Activated naive CD4-positive, alpha-beta T cell treated with anti-CD3 and anti-CD28 coated beads, Interleukin-2, amount 50 U/mL, for 24 hours (primary cell): ENCODE data around the gene RPS6KB2.

Experiments
- H3K27ac Mint-ChIP-seq: one replicate; pipeline ENCODE4 v1.8.0; 2021; ENCODE audit warnings: mild to moderate bottlenecking, mixed read lengths
- H3K27me3 Mint-ChIP-seq: one replicate; pipeline ENCODE4 v1.8.0; 2021; ENCODE audit warnings: mixed read lengths
- H3K36me3 Mint-ChIP-seq: one replicate; pipeline ENCODE4 v1.8.0; 2021; ENCODE audit warnings: mixed read lengths
- H3K4me1 Mint-ChIP-seq: one replicate; pipeline ENCODE4 v1.8.0; 2021; ENCODE audit warnings: mixed read lengths
- H3K4me3 Mint-ChIP-seq: one replicate; pipeline ENCODE4 v1.8.0; 2021; ENCODE audit warnings: mild to moderate bottlenecking, mixed read lengths
- H3K9me3 Mint-ChIP-seq: one replicate; pipeline ENCODE4 v1.8.0; 2021; ENCODE audit warnings: mixed read lengths

RPS6KB2 gene

DNA sequence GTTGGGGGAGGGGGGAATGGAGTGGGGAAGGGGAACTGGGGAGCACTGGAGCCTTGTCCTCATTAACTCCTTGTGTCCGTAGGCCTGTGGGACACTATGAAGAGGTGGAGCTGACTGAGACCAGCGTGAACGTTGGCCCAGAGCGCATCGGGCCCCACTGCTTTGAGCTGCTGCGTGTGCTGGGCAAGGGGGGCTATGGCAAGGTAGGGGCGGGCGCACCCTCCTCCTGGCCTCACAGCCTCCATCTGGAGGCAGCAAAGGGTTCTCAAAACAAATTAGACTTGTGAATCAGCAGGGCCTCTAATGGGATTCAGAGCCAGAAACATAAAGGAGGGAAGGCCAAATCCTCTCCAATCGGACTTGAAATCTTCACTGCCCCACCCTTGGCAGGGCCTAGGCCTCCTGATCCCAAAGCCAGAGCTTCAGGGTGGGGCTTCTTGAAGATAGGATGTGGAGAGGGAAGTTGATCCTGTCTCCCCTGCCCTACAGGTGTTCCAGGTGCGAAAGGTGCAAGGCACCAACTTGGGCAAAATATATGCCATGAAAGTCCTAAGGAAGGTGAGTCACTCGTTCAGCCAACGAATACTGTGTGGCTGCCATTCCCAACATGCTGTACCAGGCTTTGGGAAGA lies 859 bp downstream of the RPS6KB2 start:
- no peaks in the 10 kb centered on the region for H3K27me3 Mint-ChIP-seq
- H3K27ac Mint-ChIP-seq: peak overlapping the region; percentile 75
- H3K4me1 Mint-ChIP-seq: peaks cover 46% of the 10 kb centered on the region
- H3K4me3 Mint-ChIP-seq: peak overlapping the region; percentile 96
- H3K36me3 Mint-ChIP-seq: peaks cover 7% of the 10 kb centered on the region
- H3K9me3 Mint-ChIP-seq: no peaks in the 10 kb centered on the region

DNA sequence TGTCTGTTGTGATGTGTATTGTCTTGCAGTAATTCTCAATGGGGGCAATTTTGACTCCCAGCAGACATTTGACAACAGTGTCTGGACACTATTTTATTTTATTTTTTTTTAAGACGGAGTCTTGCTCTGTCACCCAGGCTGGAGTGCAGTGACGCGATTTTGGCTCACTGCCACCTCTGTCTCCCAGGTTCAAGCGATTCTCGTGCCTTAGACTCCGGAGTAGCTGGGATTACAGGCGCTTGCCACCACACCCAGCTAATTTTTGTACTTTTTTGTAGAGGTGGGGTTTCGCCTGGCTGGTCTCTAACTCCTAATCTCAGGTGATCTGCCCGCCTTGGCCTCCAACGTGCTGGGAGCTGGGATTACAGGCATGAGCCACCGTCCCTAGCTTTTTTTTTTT lies 1.4 kb downstream of the RPS6KB2 start:
- Mint-ChIP-seq H3K27ac (no peak overlapping the region), H3K27me3 (no peaks in the 10 kb centered on the region), H3K4me1 (peaks cover 47% of the 10 kb centered on the region), H3K36me3 (peaks cover 7% of the 10 kb centered on the region), H3K9me3 (no peaks in the 10 kb centered on the region), H3K4me3 (peak overlapping the region; percentile 96)

DNA sequence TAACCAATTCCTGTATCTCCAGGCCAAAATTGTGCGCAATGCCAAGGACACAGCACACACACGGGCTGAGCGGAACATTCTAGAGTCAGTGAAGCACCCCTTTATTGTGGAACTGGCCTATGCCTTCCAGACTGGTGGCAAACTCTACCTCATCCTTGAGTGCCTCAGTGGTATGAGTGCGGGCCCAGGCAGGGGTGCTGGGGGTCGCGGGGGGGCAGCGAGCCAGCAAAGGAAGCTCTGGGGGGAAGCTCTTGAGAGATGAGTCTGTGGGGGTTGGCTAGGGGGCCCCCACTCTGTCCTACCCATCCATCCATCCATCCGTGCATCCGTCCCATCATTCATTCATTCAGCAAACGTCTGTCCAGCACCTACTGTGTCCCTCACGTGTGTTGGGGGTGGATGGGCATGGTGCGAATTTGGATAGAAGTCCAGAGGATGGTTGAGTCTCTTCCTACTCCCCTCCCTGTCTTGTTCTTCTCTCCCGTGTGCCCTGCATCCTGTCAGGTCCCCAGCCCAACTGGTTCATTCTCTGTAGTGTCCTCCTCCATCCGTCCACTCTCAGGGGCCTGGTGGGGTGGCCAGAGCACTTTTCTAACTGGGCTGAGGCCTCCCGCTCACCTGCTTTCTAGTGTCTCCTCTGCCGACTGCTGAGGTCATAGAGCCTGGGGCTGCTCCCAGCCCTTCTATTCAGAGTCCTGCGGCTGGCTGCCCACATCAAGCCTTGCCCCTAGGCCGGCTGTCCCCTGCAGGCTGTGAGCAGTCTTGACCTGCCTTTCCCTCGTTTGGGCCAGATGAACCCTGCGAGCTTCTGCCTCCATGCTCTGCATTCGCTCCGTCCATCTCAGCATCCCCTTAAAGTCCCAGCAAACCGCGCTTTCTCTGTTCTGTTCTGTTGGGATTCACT lies 3.3 kb downstream of the RPS6KB2 start:
- no peaks in the 10 kb centered on the region for H3K27me3 Mint-ChIP-seq
- H3K4me3 Mint-ChIP-seq: peak overlapping the region; percentile 49
- peak overlapping the region; percentile 80 for H3K27ac Mint-ChIP-seq
- H3K36me3 Mint-ChIP-seq: peaks cover 7% of the 10 kb centered on the region
- H3K9me3 Mint-ChIP-seq: no peaks in the 10 kb centered on the region
- peaks cover 52% of the 10 kb centered on the region for H3K4me1 Mint-ChIP-seq

DNA sequence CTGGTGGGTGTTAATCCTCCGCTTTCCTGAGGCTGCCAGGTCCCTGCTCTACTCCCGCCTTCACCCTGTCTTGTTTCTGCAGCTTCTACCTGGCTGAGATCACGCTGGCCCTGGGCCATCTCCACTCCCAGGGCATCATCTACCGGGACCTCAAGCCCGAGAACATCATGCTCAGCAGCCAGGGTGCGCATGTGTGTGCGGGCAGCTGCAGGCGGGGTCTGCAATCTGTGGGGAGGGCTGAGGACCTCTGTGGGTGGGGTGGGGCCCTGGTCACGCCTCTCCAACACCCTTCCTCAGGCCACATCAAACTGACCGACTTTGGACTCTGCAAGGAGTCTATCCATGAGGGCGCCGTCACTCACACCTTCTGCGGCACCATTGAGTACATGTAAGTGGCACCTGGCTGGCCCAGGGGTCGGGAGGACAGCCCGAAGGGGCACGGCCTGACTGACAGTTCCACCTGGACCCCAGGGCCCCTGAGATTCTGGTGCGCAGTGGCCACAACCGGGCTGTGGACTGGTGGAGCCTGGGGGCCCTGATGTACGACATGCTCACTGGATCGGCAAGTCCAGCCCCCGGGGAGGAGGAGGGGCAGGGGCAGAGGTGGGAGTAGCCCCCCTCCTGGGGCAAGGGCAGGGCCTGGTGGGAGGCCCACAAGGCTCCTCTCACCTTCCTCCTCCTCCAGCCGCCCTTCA lies 4.5 kb downstream of the RPS6KB2 start:
- Mint-ChIP-seq H3K4me1 (peaks cover 49% of the 10 kb centered on the region), H3K4me3 (no peak overlapping the region), H3K27me3 (no peaks in the 10 kb centered on the region), H3K36me3 (peaks cover 7% of the 10 kb centered on the region), H3K27ac (peak overlapping the region; percentile 72), H3K9me3 (no peaks in the 10 kb centered on the region)

DNA sequence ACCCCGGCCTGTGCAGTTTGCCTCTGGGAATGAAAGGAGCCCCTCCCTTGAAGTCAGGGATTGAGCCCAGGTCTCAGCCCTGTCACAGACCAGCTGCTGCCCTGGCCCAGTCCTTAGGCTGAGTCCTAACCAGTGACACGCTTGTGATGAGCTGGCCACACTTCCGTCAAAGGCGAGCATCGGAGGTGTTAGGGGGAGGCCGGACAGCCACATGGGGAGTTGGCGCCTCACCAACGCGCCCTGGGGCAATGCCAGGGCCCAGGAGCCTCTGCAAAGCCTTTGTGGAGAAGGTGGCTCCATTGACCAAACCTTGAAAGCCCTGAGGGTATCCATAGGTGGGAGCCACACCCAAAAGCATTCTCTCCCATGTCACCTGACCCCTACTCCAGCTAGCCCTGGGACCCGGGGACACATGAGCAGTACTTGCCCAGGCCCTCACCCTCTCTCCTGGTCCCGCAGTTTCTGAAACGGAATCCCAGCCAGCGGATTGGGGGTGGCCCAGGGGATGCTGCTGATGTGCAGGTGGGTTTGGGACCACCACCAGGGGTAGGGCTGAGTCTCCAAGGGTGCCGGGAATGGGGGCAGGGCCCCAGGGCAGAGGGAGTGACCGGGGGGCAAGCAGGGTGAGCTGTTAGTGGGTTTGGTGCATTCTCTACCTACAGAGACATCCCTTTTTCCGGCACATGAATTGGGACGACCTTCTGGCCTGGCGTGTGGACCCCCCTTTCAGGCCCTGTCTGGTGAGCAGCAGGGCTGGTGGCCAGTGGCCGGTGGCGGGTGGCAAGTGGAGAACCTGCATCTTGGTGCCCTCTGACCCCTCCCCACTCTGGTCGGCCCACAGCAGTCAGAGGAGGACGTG lies 5.5 kb downstream of the RPS6KB2 start:
- peaks cover 7% of the 10 kb centered on the region for H3K36me3 Mint-ChIP-seq
- H3K4me3 Mint-ChIP-seq: peak overlapping the region; percentile 33
- peaks cover 47% of the 10 kb centered on the region for H3K4me1 Mint-ChIP-seq
- peak overlapping the region; percentile 80 for H3K27ac Mint-ChIP-seq
- no peaks in the 10 kb centered on the region for H3K9me3 Mint-ChIP-seq
- no peaks in the 10 kb centered on the region for H3K27me3 Mint-ChIP-seq

DNA sequence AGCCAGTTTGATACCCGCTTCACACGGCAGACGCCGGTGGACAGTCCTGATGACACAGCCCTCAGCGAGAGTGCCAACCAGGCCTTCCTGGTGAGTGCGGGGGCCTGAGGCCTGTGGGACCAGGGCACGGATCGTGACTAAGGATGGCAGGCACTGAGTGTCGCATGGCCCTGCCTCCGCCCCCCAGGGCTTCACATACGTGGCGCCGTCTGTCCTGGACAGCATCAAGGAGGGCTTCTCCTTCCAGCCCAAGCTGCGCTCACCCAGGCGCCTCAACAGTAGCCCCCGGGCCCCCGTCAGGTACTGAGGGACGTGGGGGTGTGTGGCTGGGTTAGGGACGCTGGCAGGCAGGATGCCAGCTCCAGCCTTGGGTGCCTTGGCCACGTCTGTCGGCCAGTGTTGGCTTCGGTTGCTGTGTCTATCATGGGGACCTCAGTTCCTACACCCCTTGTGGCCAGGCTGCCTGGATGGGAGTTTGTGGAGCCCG lies 6.1 kb downstream of the RPS6KB2 start:
- peaks cover 7% of the 10 kb centered on the region for H3K36me3 Mint-ChIP-seq

DNA sequence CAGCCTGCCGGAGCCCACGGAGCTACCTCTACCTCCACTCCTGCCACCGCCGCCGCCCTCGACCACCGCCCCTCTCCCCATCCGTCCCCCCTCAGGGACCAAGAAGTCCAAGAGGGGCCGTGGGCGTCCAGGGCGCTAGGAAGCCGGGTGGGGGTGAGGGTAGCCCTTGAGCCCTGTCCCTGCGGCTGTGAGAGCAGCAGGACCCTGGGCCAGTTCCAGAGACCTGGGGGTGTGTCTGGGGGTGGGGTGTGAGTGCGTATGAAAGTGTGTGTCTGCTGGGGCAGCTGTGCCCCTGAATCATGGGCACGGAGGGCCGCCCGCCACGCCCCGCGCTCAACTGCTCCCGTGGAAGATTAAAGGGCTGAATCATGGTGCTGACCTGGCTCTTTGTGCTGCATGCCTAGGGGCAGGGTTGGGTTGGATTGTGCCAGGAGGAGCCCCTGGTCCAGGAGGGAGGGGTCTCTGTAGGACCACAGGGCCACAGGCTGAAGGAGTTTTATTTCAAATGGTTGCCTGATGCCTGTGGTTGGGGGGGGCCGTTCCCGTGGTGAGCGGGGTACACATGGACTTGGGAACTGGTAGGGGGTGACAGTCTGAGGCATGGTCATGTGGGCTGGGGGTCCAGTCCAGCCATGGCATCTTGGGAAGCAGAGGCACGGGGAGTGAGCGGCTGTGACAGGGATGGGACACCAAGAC lies 6.9 kb downstream of the RPS6KB2 start:
- H3K4me3 Mint-ChIP-seq: peak overlapping the region; percentile 89
- no peaks in the 10 kb centered on the region for H3K27me3 Mint-ChIP-seq
- H3K4me1 Mint-ChIP-seq: peaks cover 61% of the 10 kb centered on the region
- H3K36me3 Mint-ChIP-seq: peaks cover 7% of the 10 kb centered on the region
- no peaks in the 10 kb centered on the region for H3K9me3 Mint-ChIP-seq
- peak overlapping the region; percentile 81 for H3K27ac Mint-ChIP-seq

More for the DNA sequence above, 6.1 kb downstream of the RPS6KB2 start:
- Mint-ChIP-seq H3K27ac (peak overlapping the region; percentile 80), H3K4me3 (peak overlapping the region; percentile 36), H3K27me3 (no peaks in the 10 kb centered on the region), H3K9me3 (no peaks in the 10 kb centered on the region), H3K4me1 (peaks cover 54% of the 10 kb centered on the region)

DNA sequence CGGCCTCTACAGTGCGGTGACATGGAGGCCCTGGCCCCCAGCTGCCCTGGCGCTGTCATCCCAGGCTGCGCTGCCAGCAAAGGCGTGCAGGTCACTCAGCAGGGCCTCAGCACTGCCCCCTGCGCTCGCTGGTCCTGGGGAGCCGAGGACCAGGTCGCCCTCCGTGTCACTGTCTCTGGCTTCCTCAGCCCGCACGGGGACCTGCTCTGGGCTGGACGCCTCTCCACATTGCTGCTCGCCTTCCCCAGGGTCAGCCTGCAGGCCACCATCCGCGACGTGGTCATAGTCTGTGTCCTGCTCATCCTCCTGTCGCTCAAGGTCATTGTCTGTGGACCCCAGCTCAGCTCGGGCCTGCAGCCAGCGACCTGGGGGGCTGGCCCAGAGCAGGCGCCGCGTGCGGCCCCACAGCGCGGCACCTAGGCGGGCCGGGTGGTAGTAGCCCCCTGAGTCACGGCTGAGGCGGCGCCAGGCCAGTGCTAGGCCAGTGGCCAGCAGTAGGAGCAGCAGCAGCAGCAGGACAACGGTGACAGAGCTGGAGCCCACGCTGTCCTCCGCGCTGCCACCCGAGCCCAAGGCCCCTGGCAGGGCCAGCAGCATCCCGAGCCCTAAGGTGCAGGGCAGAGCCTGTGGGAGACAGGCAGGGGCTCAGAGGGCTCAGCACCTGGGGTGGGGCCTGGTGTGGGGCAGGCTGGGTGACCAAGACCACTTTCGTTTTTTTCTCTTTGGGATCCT lies 7.6 kb downstream of the RPS6KB2 start:
- Mint-ChIP-seq H3K4me1 (peaks cover 64% of the 10 kb centered on the region), H3K4me3 (peak overlapping the region; percentile 89), H3K36me3 (peaks cover 7% of the 10 kb centered on the region)

DNA sequence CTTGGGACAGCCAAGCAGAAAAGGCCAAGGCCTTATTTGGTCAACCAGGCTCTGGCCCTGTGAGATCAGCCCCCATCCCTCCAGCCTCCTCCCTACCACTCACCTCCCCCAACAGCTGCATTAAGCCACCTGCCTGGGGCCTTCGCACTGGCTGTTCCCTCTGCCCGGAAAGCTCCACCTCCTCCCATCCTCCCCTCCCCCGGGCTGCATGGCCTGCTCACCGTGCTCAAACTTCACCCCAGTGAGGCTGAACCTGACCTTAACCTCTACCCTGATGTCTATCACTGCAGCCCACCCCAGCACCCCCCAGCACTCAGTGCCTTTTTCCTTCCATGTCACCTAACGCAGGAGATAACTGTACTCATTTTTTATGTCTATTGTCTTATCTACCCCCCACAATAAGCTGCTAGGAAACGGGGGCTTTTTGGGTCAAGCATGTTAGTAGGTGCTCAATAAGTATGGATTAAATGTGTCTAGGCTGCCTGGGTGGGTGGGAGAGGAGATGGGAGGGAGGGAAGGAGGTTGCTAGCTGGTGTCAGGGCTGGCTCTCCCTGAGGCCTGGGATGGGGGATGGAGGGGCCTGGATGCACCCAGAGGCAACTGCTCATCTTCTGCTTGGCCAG lies 8.3 kb downstream of the RPS6KB2 start:
- Mint-ChIP-seq H3K36me3 (peaks cover 7% of the 10 kb centered on the region), H3K27ac (peak overlapping the region; percentile 91), H3K9me3 (no peaks in the 10 kb centered on the region), H3K4me1 (peaks cover 68% of the 10 kb centered on the region), H3K27me3 (no peaks in the 10 kb centered on the region), H3K4me3 (peak overlapping the region; percentile 89)

More for the DNA sequence above, 7.6 kb downstream of the RPS6KB2 start:
- Mint-ChIP-seq H3K27ac (peak overlapping the region; percentile 91), H3K9me3 (no peaks in the 10 kb centered on the region), H3K27me3 (no peaks in the 10 kb centered on the region)

DNA sequence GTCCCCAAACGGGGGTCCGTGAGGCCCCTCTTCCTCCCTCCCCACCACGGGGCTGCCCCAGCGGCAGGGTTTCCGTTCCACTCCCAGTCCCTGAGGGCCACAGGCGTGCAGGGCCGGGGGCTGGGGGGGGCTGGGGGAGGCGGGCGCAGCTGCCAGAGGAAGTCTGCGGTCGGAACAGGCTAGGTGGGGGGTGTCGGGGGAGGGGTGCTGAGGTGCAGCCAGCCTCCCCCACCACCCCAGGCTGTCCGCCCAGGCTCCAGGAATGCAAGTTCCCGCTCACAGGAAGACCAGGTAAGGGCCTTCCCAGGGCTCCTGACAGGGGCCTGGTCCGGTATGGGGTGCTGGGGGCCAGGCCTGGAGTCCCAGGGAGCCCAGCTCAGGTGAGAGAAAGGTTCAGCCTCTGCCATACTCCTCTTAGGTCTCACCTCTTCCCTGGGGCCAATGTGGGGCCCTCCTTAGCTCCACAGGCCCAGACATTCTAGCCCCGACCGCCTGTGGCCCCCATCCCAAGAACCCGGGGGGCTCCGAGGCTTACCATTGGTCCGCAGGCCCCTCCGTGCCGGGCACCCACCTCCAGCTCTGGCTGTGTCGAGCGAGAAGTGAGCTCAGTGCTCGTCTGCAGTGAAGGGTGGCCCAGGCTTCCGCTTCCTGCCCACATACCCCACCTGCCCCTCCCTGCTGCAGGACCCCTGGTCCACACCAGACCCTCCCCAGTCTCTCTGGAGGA lies 9.0 kb downstream of the RPS6KB2 start, which contains the start of gene PTPRCAP:
PTPRCAP (minus strand) TSS at position 601 of the 727 bp plus-strand sequence; CDS start at position 538, 63 bp downstream.
- Mint-ChIP-seq H3K27me3 (no peaks in the 10 kb centered on the region), H3K4me3 (peak within 1 kb of the TSS; percentile 89), H3K36me3 (peaks cover 3% of the 10 kb centered on the region), H3K9me3 (no peaks in the 10 kb centered on the region), H3K4me1 (peaks cover 67% of the 10 kb centered on the region), H3K27ac (peak within 1 kb of the TSS; percentile 95)

DNA sequence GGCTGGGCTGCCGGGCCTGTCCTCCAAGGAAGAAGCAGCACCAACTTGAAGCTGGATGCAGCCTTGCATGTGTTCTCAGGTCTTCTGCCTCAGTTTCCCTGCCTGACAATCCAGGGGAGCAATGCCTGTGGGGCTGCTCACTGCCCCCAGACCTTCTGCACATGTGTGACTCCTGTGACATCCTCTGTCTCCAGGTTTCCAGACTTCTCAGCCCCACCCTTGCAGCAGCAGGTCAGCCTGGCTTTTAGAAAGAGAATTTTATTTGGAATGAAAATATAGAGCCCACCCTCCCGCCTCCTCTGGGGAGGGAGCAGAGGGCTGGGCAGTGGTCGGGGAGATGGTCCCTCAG lies 9.5 kb downstream of the RPS6KB2 start:
- H3K27ac Mint-ChIP-seq: peak overlapping the region; percentile 95

DNA sequence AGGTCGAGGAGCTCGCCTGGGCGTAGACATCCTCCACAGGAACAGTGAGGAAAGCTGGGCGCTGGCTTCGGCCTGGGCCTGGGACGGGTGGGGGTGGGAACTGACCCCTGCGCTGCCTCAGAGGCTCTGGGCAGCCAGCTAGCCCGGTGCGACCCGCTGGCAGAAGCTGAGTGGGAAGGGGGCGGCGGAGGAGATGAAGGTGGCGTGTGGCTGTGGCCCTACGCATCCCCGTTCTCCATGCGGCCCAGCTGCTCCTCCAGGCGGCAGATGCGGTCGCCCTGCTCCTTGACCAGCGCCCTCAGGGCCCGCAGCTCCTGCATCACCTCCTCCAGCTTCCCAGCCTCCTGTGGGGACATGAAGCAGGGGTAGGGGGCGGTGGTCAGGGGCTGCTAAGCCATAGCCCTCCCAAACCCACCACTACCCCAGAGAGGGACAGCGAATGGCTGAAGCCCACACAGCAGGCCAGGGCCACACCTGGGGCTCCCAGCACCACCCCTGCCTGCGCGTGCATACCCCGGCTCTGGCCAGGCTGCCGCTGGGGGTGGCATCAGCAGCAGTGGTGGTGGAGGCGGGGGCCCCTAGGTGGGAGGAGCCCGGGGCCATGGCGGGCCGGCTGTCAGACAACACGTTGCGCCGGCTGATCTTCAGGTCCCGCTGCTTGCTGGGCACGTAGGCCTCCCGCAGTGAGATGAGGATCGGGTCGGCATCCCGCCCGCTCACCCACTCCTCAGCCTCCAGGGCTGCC lies 10.0 kb downstream of the RPS6KB2 start:
- H3K36me3 Mint-ChIP-seq: no peaks in the 10 kb centered on the region
- peak overlapping the region; percentile 89 for H3K4me3 Mint-ChIP-seq
- H3K4me1 Mint-ChIP-seq: peaks cover 68% of the 10 kb centered on the region
- no peaks in the 10 kb centered on the region for H3K9me3 Mint-ChIP-seq
- peak overlapping the region; percentile 95 for H3K27ac Mint-ChIP-seq
- no peaks in the 10 kb centered on the region for H3K27me3 Mint-ChIP-seq

More for the DNA sequence above, 9.5 kb downstream of the RPS6KB2 start:
- H3K9me3 Mint-ChIP-seq: no peaks in the 10 kb centered on the region
- no peaks in the 10 kb centered on the region for H3K36me3 Mint-ChIP-seq
- H3K4me1 Mint-ChIP-seq: peaks cover 68% of the 10 kb centered on the region
- H3K4me3 Mint-ChIP-seq: peak overlapping the region; percentile 89
- H3K27me3 Mint-ChIP-seq: no peaks in the 10 kb centered on the region
